Right lobe of liver (tissue), 6 donors: Measurements from ENCODE around the gene CCL5. TPM values are rescaled to one million over a fixed set of nuclear protein-coding genes. Genes with fewer than 3 reads are reported as not detected.

Source experiments
- ATAC-seq, 4 donors: fragments of 200-7000 bp; cut with Tn5 transposase; one replicate each; pipeline ENCODE4 v1.9.1; 2020; ENCODE audit warnings: mild to moderate bottlenecking in 4 of 4, moderate library complexity in 4 of 4
- DNase-seq, 3 donors: peaks; one replicate each; pipeline ENCODE4 v3.0.0-alpha.2; 2020
- H3K27ac ChIP-seq, 3 donors: fragments of 200-600 bp; one replicate each; pipeline ENCODE4 v1.8.0; 2022
- H3K27me3 ChIP-seq, 2 donors: fragments of 200-600 bp; one replicate each; pipeline ENCODE4 v1.8.0; 2022
- H3K36me3 ChIP-seq, 4 donors: fragments of 200-600 bp; sonication (generic) in 1 of 4; one replicate each; pipeline versions ENCODE4 v1.5.1 to v1.8.0; 2017 to 2022; ENCODE audit warnings: control low read depth in 1 of 4
- H3K4me1 ChIP-seq, 4 donors: fragments of 200-600 bp; sonication (generic) in 1 of 4; one replicate each; pipeline versions ENCODE4 v1.5.1 to v1.8.0; 2017 to 2022; ENCODE audit warnings: control low read depth in 1 of 4
- H3K4me3 ChIP-seq, 3 donors: fragments of 200-600 bp; one replicate each; pipeline ENCODE4 v1.8.0; 2022
- H3K9me3 ChIP-seq, 4 donors: fragments of 200-600 bp; sonication (generic) in 1 of 4; one replicate each; pipeline versions ENCODE4 v1.5.1 to v1.8.0; 2017 to 2022; ENCODE audit warnings: control low read depth in 1 of 4
- CTCF ChIP-seq, 4 donors: fragments of 200-600 bp in 3 of 4; fragments of 450-650 bp in 1 of 4; IDR thresholded peaks; one replicate each; pipeline versions ENCODE4 v1.5.1 to v1.8.0; 2016 to 2022; ENCODE audit warnings: antibody characterized with exemption in 4 of 4, mild to moderate bottlenecking in 2 of 4
- POLR2A ChIP-seq: fragments of 450-650 bp; IDR thresholded peaks from one replicate; pipeline ENCODE4 v1.6.1; 2017; ENCODE audit warnings: antibody characterized with exemption, mild to moderate bottlenecking
- WGBS: methylation state at CpG from one replicate; pipeline ENCODE4 v1.1.6; 2018; ENCODE audit warnings: low coverage, low lambda C conversion rate; ENCODE audit not compliant: insufficient coverage; ENCODE audit errors: missing lambda C conversion rate; 5-methylcytosine and 5-hydroxymethylcytosine counted together
- intact Hi-C, 2 donors: fragments of 100-400 bp; cut with DNase I; formaldehyde crosslinking; loops; one replicate each; pipeline versions ENCODE4 v1.11.2 to v1.14.1; 2022
- total RNA-seq, 6 experiments: library from RNA; depleted of rRNA in 2 of 6; stranded (reverse); fragments of >200 nt in 2 of 6; fragmentation: NEBNext Ultra II Directional in 3 of 6; extraction: Animal tissue kit (Norgen Biotek cat#: 25700) in 3 of 6; gene quantifications; one replicate each; pipeline versions ENCODE4 v1.1.0 to v1.2.4, GENCODE V29; 2016 to 2023
- donor health status: DM: no; HTN: yes; CAD: no.
- donor health status: DM: no; HTN: no; CAD: no.
- donor health status: DM: no; HTN: no; CAD: no.
- donor health status: DM: no; HTN: yes; CAD: no.
- donor health status: DM: no; HTN: yes; CAD: no.

The CCL5 gene
- total RNA-seq, 6 experiments from 2014 or later = 0.53 to 3.4 (median 2.5) TPM

DNA sequence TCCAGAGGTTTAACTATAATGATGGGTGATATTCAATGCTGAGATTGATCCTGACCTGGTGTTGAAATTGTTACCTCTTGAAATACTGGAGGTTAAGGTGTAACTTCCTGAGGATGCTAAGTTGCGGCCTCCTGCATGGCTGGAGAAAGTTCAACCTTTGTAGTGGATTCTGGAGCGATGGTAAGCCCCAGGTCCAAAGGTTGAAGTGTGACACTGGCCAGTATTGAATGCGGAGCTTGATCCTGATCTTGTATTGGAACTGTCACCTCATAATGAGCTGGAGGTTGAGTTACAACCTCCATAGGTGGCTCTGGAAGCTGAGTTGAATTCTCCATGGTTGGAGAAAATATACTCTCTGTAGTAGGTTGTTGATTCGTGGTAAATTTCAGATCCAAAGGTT is 33.4 kb upstream of the CCL5 start:
- Histone ChIP-seq H3K4me3 (no peak overlapping the region), H3K4me1 (peaks cover 0 to 47% (median 11%) of the 10 kb centered on the region in 4 donors), H3K27ac (peak overlapping the region in 2 of 3 donors; percentile 49 to 77), H3K27me3 (no peaks in the 10 kb centered on the region), H3K36me3 (no peaks in the 10 kb centered on the region), H3K9me3 (no peaks in the 10 kb centered on the region)
- intact Hi-C loops = no loop called here
- TF ChIP-seq POLR2A (no peak), CTCF (IDR thresholded peaks at IDR 0.05) (no peak)
- peak; percentile 49 to 58 (median 54) for ATAC-seq
- 31% methylated on average over 4 of the region's 4 CpGs for WGBS
- DNase-seq = peak in 1 of 3 donors; percentile 59

DNA sequence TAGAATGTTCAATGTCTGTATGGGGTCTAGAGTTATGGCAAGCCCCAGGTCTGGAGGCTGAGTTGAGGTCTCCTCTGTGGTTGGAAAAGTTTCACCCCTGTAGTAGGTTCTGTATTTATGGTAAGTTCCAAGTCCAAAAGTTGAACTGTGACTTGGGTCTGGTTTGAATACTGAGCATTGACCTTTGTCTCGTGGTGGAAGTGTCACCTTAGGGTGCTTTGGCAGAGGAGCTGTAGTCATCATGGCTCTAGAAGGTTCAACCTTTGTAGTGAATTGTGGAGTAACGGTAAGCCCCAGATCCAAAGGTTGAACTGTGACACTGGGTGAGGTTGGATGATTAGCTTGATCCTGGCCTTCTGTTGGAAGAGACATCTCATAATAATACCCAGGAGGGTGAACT is 32.8 kb upstream of the CCL5 start:
- H3K4me3 ChIP-seq = no peak overlapping the region
- WGBS = 20% methylated on average over 1 of the region's 2 CpGs
- DNase-seq = peak in 1 of 3 donors; percentile 66
- H3K4me1 ChIP-seq = peaks cover 0 to 47% (median 11%) of the 10 kb centered on the region in 4 donors
- no peak for TF ChIP-seq CTCF (IDR thresholded peaks at IDR 0.05)
- TF ChIP-seq POLR2A = no peak
- peak; percentile 43 to 73 (median 62) for ATAC-seq
- H3K27ac ChIP-seq = peak overlapping the region in 1 of 3 donors; percentile 77
- no peaks in the 10 kb centered on the region for H3K27me3 ChIP-seq
- intact Hi-C loops = no loop called here
- H3K9me3 ChIP-seq = no peaks in the 10 kb centered on the region
- H3K36me3 ChIP-seq = no peaks in the 10 kb centered on the region

GRCh38 chr17:35912339-35912912 is 32.3 kb upstream of the CCL5 start:
- no peak for TF ChIP-seq CTCF (IDR thresholded peaks at IDR 0.05)
- no peak for TF ChIP-seq POLR2A
- intact Hi-C loops = no loop called here
- Histone ChIP-seq H3K36me3 (no peaks in the 10 kb centered on the region), H3K27me3 (no peaks in the 10 kb centered on the region), H3K4me3 (no peak overlapping the region), H3K27ac (peak overlapping the region in 1 of 3 donors; percentile 77), H3K4me1 (peaks cover 0 to 47% (median 11%) of the 10 kb centered on the region in 4 donors), H3K9me3 (no peaks in the 10 kb centered on the region)
- DNase-seq = no peak
- ATAC-seq = no peak
- WGBS = 40% methylated on average over 1 of the region's 3 CpGs

- intact Hi-C loops = no loop called here
- 50% methylated on average over 3 of the region's 3 CpGs for WGBS
- Histone ChIP-seq H3K4me1 (peaks cover 0 to 24% (median 9%) of the 10 kb centered on the region in 4 donors), H3K4me3 (no peak overlapping the region), H3K36me3 (no peaks in the 10 kb centered on the region), H3K9me3 (no peaks in the 10 kb centered on the region), H3K27me3 (no peaks in the 10 kb centered on the region), H3K27ac (no peak overlapping the region)
- DNase-seq (no peak), ATAC-seq (no peak)
- TF ChIP-seq POLR2A (no peak), CTCF (IDR thresholded peaks at IDR 0.05) (no peak)
These were observed 29.2 kb upstream of the CCL5 start for GRCh38 chr17:35909408-35909807.
